Stimulated activated CD8-positive, alpha-beta memory T cell treated with anti-CD3 and anti-CD28 coated beads, Interleukin-2, amount 100 ng/mL, for 48 hours (primary cell): ENCODE results near the gene LRRC71.
"Not testable (repeated sequence)": the region's sequence is repeated elsewhere in the genome, so short reads cannot be mapped to it uniquely, and the experiment has no call there.

ENCODE experiments used
- DNase-seq, 2 donors: peaks; one replicate each; pipeline ENCODE4 v3.0.0-alpha.2; 2020; ENCODE audit warnings: low read depth in 2 of 2

The LRRC71 gene

GRCh38 chr1:156905651-156906050 lies 14.8 kb upstream of the LRRC71 start:
- no peak for DNase-seq

- no peak for DNase-seq
These were observed 14.1 kb upstream of the LRRC71 start for GRCh38 chr1:156906206-156906906.

- no peak for DNase-seq
These were observed 11.9 kb upstream of the LRRC71 start for GRCh38 chr1:156908541-156908940.

GRCh38 chr1:156908955-156909354 lies 11.5 kb upstream of the LRRC71 start:
- no peak for DNase-seq

- no peak for DNase-seq
These were observed 10.8 kb upstream of the LRRC71 start for GRCh38 chr1:156909671-156910070.

- peak; percentile 48 to 52 for DNase-seq
These were observed 10.1 kb upstream of the LRRC71 start for GRCh38 chr1:156910309-156910782.

GRCh38 chr1:156911577-156912298 lies 8.7 kb upstream of the LRRC71 start:
- no peak for DNase-seq

GRCh38 chr1:156912310-156912709 lies 8.1 kb upstream of the LRRC71 start:
- DNase-seq = no peak

- no peak for DNase-seq
These were observed 7.3 kb upstream of the LRRC71 start for GRCh38 chr1:156912861-156913808.

GRCh38 chr1:156913809-156914387 lies 6.5 kb upstream of the LRRC71 start:
- no peak for DNase-seq

GRCh38 chr1:156914440-156914856 lies 6.0 kb upstream of the LRRC71 start:
- DNase-seq = no peak

GRCh38 chr1:156921053-156921529 lies 659 bp downstream of the LRRC71 start:
- no peak for DNase-seq

- DNase-seq = no peak
These were observed 2.7 kb downstream of the LRRC71 start for GRCh38 chr1:156922986-156923669.

GRCh38 chr1:156923670-156924477 lies 3.4 kb downstream of the LRRC71 start:
- DNase-seq = no peak

GRCh38 chr1:156924478-156925153 lies 4.2 kb downstream of the LRRC71 start:
- DNase-seq = no peak

GRCh38 chr1:156925154-156926010 lies 5.0 kb downstream of the LRRC71 start:
- no peak for DNase-seq

GRCh38 chr1:156926175-156926574 lies 5.7 kb downstream of the LRRC71 start:
- DNase-seq = peak; percentile 54 to 58

- not testable (repeated sequence) for DNase-seq
These were observed 6.3 kb downstream of the LRRC71 start for GRCh38 chr1:156926695-156927094.
